Kidney (tissue), 14 donors: ENCODE results near the gene ABCF1. TPM values are rescaled to one million over a fixed set of nuclear protein-coding genes. Genes with fewer than 3 reads are reported as not detected.
"Not testable (repeated sequence)": the region's sequence is repeated elsewhere in the genome, so short reads cannot be mapped to it uniquely, and the experiment has no call there.

ENCODE experiments used
- DNase-seq, 5 donors: peaks; one replicate each; pipeline ENCODE4 v3.0.0-alpha.2; 2013 to 2020
- FAIRE-seq: peaks from 2 replicates; lab custom pipeline; 2012; peaks lifted over from hg19 to GRCh38; lab: Jason Lieb, UNC
- H3K27ac ChIP-seq, 2 donors: one replicate each; pipeline ENCODE4 v1.7.0; 2013; ENCODE audit warnings: low read depth in 2 of 2, low read length in 2 of 2, inconsistent platforms in 1 of 2
- H3K27me3 ChIP-seq: one replicate; pipeline ENCODE4 v1.7.1; 2013; ENCODE audit warnings: low read length, inconsistent platforms; ENCODE audit not compliant: control insufficient read depth, insufficient read depth
- H3K36me3 ChIP-seq, 3 donors: one replicate each; pipeline versions ENCODE4 v1.7.0 to v1.7.1; 2013; ENCODE audit warnings: low read length in 3 of 3, control low read depth in 1 of 3, inconsistent platforms in 1 of 3; ENCODE audit not compliant: insufficient read depth in 3 of 3, control insufficient read depth in 2 of 3
- H3K4me1 ChIP-seq, 3 donors: one replicate each; pipeline versions ENCODE4 v1.7.0 to v1.7.1; 2013; ENCODE audit warnings: low read length in 3 of 3, inconsistent platforms in 1 of 3, low read depth in 1 of 3; ENCODE audit not compliant: control insufficient read depth in 2 of 3, insufficient read depth in 2 of 3
- H3K4me3 ChIP-seq, 3 donors: one replicate each; pipeline versions ENCODE4 v1.7.0 to v1.8.1; 2013; ENCODE audit warnings: low read length in 3 of 3, control low read depth in 1 of 3, inconsistent platforms in 1 of 3
- H3K9ac ChIP-seq, 3 donors: one replicate each; pipeline versions ENCODE4 v1.7.0 to v1.7.1; 2013; ENCODE audit warnings: low read length in 3 of 3, control low read depth in 1 of 3, inconsistent platforms in 1 of 3
- H3K9me3 ChIP-seq, 3 donors: one replicate each; pipeline versions ENCODE4 v1.7.0 to v1.7.1; 2013; ENCODE audit warnings: low read length in 3 of 3, control low read depth in 1 of 3, inconsistent platforms in 1 of 3; ENCODE audit not compliant: control insufficient read depth in 2 of 3, insufficient read depth in 1 of 3
- intact Hi-C: fragments of 100-400 bp; cut with DNase I; formaldehyde crosslinking; loops from one replicate; pipeline ENCODE4 v1.11.1; 2022
- polyA plus RNA-seq: library from polyadenylated mRNA; stranded (reverse); fragments of 350-450 nt; fragmentation: Illumina TruSeq; extraction: RNeasy Lipid Tissue Mini Kit (QIAGEN cat#74804); gene quantifications from one replicate; pipeline ENCODE4 v1.2.3, GENCODE V29; 2014; ENCODE audit warnings: low read depth, low replicate concordance; ENCODE audit not compliant: insufficient read depth
- total RNA-seq: library from RNA; stranded (reverse); fragmentation: NEBNext Ultra II Directional; extraction: Animal tissue kit (Norgen Biotek cat#: 25700); gene quantifications from one replicate; pipeline ENCODE4 v1.2.1, GENCODE V29; 2021
- TF ChIP-seq, protein P1 (sequence below): IDR thresholded peaks from 3 replicates; pipeline ENCODE4 v1.5.1; 2012; ENCODE audit warnings: mild to moderate bottlenecking, moderate library complexity, borderline replicate concordance; ENCODE audit not compliant: insufficient read depth; ENCODE audit errors: extremely low read depth
- donor health status: control.
- donor health status: control.
- donor health status: control.
- donor health status: control.
- donor health status: control.
- donor health status: DM: yes; HTN: yes; CAD: no.
- donor health status: Normal renal cell carcinoma (clear cell type).

ABCF1 gene
- total and polyA plus RNA-seq, 2 donors from 2014 or later, result 32.9 to 47.2 TPM

- FAIRE-seq, H3K27ac ChIP-seq, intact Hi-C loops, H3K4me1 ChIP-seq, H3K4me3 ChIP-seq, H3K27me3 ChIP-seq, H3K9me3 ChIP-seq, H3K9ac ChIP-seq: not testable (repeated sequence)
- TF ChIP-seq, protein P1, sequence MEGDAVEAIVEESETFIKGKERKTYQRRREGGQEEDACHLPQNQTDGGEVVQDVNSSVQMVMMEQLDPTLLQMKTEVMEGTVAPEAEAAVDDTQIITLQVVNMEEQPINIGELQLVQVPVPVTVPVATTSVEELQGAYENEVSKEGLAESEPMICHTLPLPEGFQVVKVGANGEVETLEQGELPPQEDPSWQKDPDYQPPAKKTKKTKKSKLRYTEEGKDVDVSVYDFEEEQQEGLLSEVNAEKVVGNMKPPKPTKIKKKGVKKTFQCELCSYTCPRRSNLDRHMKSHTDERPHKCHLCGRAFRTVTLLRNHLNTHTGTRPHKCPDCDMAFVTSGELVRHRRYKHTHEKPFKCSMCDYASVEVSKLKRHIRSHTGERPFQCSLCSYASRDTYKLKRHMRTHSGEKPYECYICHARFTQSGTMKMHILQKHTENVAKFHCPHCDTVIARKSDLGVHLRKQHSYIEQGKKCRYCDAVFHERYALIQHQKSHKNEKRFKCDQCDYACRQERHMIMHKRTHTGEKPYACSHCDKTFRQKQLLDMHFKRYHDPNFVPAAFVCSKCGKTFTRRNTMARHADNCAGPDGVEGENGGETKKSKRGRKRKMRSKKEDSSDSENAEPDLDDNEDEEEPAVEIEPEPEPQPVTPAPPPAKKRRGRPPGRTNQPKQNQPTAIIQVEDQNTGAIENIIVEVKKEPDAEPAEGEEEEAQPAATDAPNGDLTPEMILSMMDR, result peak; percentile 89
- peak in 4 of 5 donors; percentile 80 to 88 (median 84) for DNase-seq
- peaks cover 3 to 17% (median 15%) of the 10 kb centered on the region in 3 donors for H3K36me3 ChIP-seq
These were observed 26.3 kb downstream of the ABCF1 start for GRCh38 chr6:30597315-30598144.

DNA sequence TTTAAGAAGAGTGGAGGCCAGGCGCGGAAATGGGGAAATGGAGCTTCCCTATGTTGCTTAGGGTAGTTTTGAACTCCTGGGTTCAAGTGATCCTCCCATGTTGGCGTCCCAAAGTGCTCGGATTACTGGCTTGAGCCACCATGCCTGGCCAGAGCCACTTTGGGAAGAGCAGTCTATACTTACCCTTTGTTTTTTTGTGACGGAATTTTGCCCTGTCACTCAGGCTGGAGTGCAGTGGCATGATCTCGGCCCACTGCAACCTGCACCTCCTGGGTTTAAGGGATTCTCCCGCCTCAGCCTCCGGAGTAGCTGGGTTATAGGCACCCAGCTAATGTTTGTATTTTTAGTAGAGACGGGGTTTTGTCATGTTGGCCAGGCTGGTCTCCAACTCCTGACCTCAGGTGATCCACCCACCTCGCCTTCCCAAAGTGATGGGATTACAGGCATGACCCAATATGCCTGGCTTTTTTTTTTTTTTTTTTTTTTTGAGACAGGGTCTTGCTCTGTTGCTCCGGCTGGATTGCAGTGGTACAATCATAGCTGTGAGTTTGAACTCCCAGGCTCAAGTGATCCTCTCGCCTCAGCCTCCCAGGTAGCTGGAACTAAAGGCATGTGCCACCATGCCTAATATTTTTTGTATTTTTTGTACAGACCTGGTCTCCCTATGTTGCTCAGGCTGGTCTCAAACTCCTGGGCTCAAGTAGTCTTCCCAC lies 27.8 kb downstream of the ABCF1 start:
- Histone ChIP-seq H3K27ac (no peak overlapping the region), H3K4me1 (no peaks in the 10 kb centered on the region), H3K9ac (no peak overlapping the region), H3K4me3 (no peak overlapping the region), H3K36me3 (peaks cover 15 to 32% (median 30%) of the 10 kb centered on the region in 3 donors), H3K9me3 (no peaks in the 10 kb centered on the region), H3K27me3 (no peaks in the 10 kb centered on the region)
- DNase-seq (no peak), FAIRE-seq (no peak)
- intact Hi-C loops, result no loop called here
- TF ChIP-seq, protein P1, result no peak

- no peak overlapping the region for H3K9ac ChIP-seq
- H3K27ac ChIP-seq, result no peak overlapping the region
- intact Hi-C loops, result no loop called here
- H3K4me1 ChIP-seq, result no peaks in the 10 kb centered on the region
- peaks cover 20 to 39% (median 37%) of the 10 kb centered on the region in 3 donors for H3K36me3 ChIP-seq
- FAIRE-seq (no peak), DNase-seq (no peak)
- TF ChIP-seq, protein P1, result no peak
- no peaks in the 10 kb centered on the region for H3K9me3 ChIP-seq
- no peaks in the 10 kb centered on the region for H3K27me3 ChIP-seq
- no peak overlapping the region for H3K4me3 ChIP-seq
These were observed 28.5 kb downstream of the ABCF1 start for GRCh38 chr6:30599625-30600324.
